HepG2 (cell line): ENCODE data around the gene MYO15A. TPM values are rescaled to one million over a fixed set of nuclear protein-coding genes. Genes with fewer than 3 reads are reported as not detected.

Source experiments
- ATAC-seq: fragments of 200-7000 bp; cut with Tn5 transposase; 3 replicates; pipeline ENCODE4 v1.9.1; 2020; ENCODE audit warnings: mild to moderate bottlenecking, moderate library complexity
- BruUV-seq: library from RNA; stranded (reverse); fragments of 400-500 nt; replicated peaks from 2 replicates; lab custom pipeline; 2021; lab: Mats Ljungman, UMichigan
- CTCF ChIA-PET: fragments of 300-600 bp; formaldehyde crosslinking; extraction: SDS; loops from one replicate; lab custom pipeline; 2021; ENCODE audit warnings: low total read pairs, inconsistent platforms, low intra/inter-chr PET ratio; lab: Yijun Ruan, JAX
- POLR2A ChIA-PET: fragments of 350-600 bp; sonication (Branson Sonifier 250); formaldehyde crosslinking; loops from one replicate; lab custom pipeline; 2020; ENCODE audit warnings: antibody characterized with exemption, inconsistent platforms; lab: Yijun Ruan, JAX
- DNase-seq: peaks from one replicate; pipeline ENCODE4 v3.0.0-alpha.2; 2015; ENCODE audit warnings: low spot score
- FAIRE-seq: peaks from 3 replicates; lab custom pipeline; 2011; peaks lifted over from hg19 to GRCh38; lab: Jason Lieb, UNC
- H2AFZ ChIP-seq: one replicate; pipeline ENCODE4 v1.6.1; 2011; ENCODE audit warnings: low read length, inconsistent platforms
- H3K27ac ChIP-seq: fragments of 300-600 bp; 3 replicates; pipeline ENCODE4 v1.8.0; 2011; ENCODE audit warnings: mixed run types, mild to moderate bottlenecking, mixed read lengths, low read length, inconsistent platforms; ENCODE audit not compliant: insufficient read depth; ENCODE audit errors: extremely low read length
- H3K27me3 ChIP-seq, 2 experiments: fragments of 200-600 bp in 1 of 2; 2 replicates in 1 of 2; 3 replicates in 1 of 2; pipeline versions ENCODE4 v1.6.0 to v1.8.0; 2011; ENCODE audit warnings: low read length in 2 of 2, mild to moderate bottlenecking in 2 of 2, moderate library complexity in 2 of 2, inconsistent platforms in 1 of 2; ENCODE audit not compliant: insufficient read depth in 2 of 2, control insufficient read depth in 1 of 2
- H3K36me3 ChIP-seq, 2 experiments: fragments of 200-600 bp in 1 of 2; replicated peaks in 1 of 2; 2 replicates in 1 of 2; 3 replicates in 1 of 2; pipeline versions ENCODE4 v1.5.1 to v1.8.0; 2011; ENCODE audit warnings: low read length in 2 of 2, inconsistent platforms in 1 of 2; ENCODE audit not compliant: insufficient read depth in 2 of 2, control insufficient read depth in 1 of 2
- H3K4me1 ChIP-seq: 2 replicates; pipeline ENCODE4 v1.5.1; 2012; ENCODE audit warnings: low read length, inconsistent platforms; ENCODE audit not compliant: insufficient read depth
- H3K4me2 ChIP-seq: 2 replicates; pipeline ENCODE4 v1.6.0; 2011; ENCODE audit warnings: low read depth, low read length, inconsistent platforms
- H3K4me3 ChIP-seq, 3 experiments: fragments of 200-600 bp in 1 of 3; sonication (generic), shearing (Covaris generic) in 1 of 3; replicated peaks in 1 of 3; 2 replicates each; pipeline ENCODE4 v1.5.1; 2011 to 2016; ENCODE audit warnings: low read length in 3 of 3, inconsistent platforms in 2 of 3, low read depth in 2 of 3, mild to moderate bottlenecking in 2 of 3, control low read depth in 1 of 3, mixed read lengths in 1 of 3; ENCODE audit not compliant: insufficient read depth in 1 of 3
- H3K79me2 ChIP-seq: one replicate; pipeline ENCODE4 v1.6.1; 2011; ENCODE audit warnings: low read length, inconsistent platforms; ENCODE audit not compliant: insufficient read depth
- H3K9ac ChIP-seq: 2 replicates; pipeline ENCODE4 v1.6.0; 2011; ENCODE audit warnings: mild to moderate bottlenecking, low read depth, low read length, inconsistent platforms; ENCODE audit not compliant: insufficient read depth
- H3K9me3 ChIP-seq: 2 replicates; pipeline ENCODE4 v1.5.1; 2012; ENCODE audit warnings: mild to moderate bottlenecking, low read length
- H4K20me1 ChIP-seq: 2 replicates; pipeline ENCODE4 v1.6.0; 2011; ENCODE audit warnings: inconsistent platforms, mild to moderate bottlenecking, low read length, moderate library complexity; ENCODE audit not compliant: insufficient read depth
- HDAC1 ChIP-seq: sonication (generic); formaldehyde crosslinking; IDR thresholded peaks from 2 replicates; pipeline ENCODE4 v1.5.1; 2020; ENCODE audit warnings: mild to moderate bottlenecking, missing genetic modification reagents
- HNF4A ChIP-seq: sonication (generic); formaldehyde crosslinking; IDR thresholded peaks from 2 replicates; pipeline ENCODE4 v1.4.0; 2020; ENCODE audit warnings: missing genetic modification reagents
- JUND ChIP-seq: sonication (generic); formaldehyde crosslinking; IDR thresholded peaks from 2 replicates; pipeline ENCODE4 v1.8.0; 2022; ENCODE audit warnings: mild to moderate bottlenecking, missing genetic modification reagents
- NFRKB ChIP-seq: fragments of 450-650 bp; IDR thresholded peaks from 2 replicates; pipeline ENCODE4 v1.6.1; 2017
- NFYB ChIP-seq: sonication (generic); formaldehyde crosslinking; IDR thresholded peaks from 2 replicates; pipeline ENCODE4 v1.4.0; 2020; ENCODE audit warnings: missing genetic modification reagents
- NR2F2 ChIP-seq: IDR thresholded peaks from 2 replicates; pipeline ENCODE4 v1.6.1; 2012; ENCODE audit warnings: low read depth, inconsistent platforms, borderline replicate concordance
- NR2F6 ChIP-seq, 2 experiments: IDR thresholded peaks; 2 replicates each; pipeline ENCODE4 v1.6.1; 2016; ENCODE audit warnings: antibody characterized with exemption in 1 of 2, mild to moderate bottlenecking in 1 of 2
- PPARG ChIP-seq: conservative IDR thresholded peaks from 2 replicates; pipeline ENCODE4 v1.6.1; 2016; ENCODE audit warnings: missing biosample characterization, missing genetic modification reagents
- U2AF2 ChIP-seq: fragments of 200-400 bp; formaldehyde crosslinking; IDR thresholded peaks from 2 replicates; pipeline ENCODE4 v1.6.1; 2017; ENCODE audit warnings: low read depth, mild to moderate bottlenecking, low read length
- ZFP82 ChIP-seq: sonication (generic); formaldehyde crosslinking; IDR thresholded peaks from 2 replicates; pipeline ENCODE4 v1.5.1; 2020; ENCODE audit warnings: mild to moderate bottlenecking, missing genetic modification reagents, borderline replicate concordance
- ZNF567 ChIP-seq: sonication (generic); formaldehyde crosslinking; IDR thresholded peaks from 2 replicates; pipeline ENCODE4 v1.8.1; 2023; ENCODE audit warnings: mild to moderate bottlenecking, missing genetic modification reagents, borderline replicate concordance
- WGBS: methylation state at CpG from one replicate; pipeline ENCODE4 v1.1.6; 2017; ENCODE audit warnings: low lambda C conversion rate; 5-methylcytosine and 5-hydroxymethylcytosine counted together
- in situ Hi-C: cut with HindIII; loops from 2 replicates; pipeline ENCODE4 v1.10.0; 2017; ENCODE audit warnings: low pct_unique_long_range_greater_than_20kb; ENCODE audit not compliant: extremely low pct_ligation_motif_present
- intact Hi-C: fragments of 100-400 bp; cut with micrococcal nuclease; formaldehyde crosslinking; loops from one replicate; pipeline ENCODE4 v1.10.0; 2022; ENCODE audit not compliant: unreplicated experiment
- polyA plus RNA-seq, 8 experiments: library from polyadenylated mRNA; depleted of rRNA in 3 of 8; stranded (reverse) in 7 of 8; unstranded in 1 of 8; fragments of >200 nt; fragmentation: Illumina TruSeq in 4 of 8; extraction: Trizol in 4 of 8; gene quantifications; 2 replicates each; pipeline versions ENCODE4 v1.2.1 to v1.2.3, GENCODE V29; 2011 to 2016; ENCODE audit warnings: low read depth in 4 of 8, missing spikeins in 1 of 8, mixed read lengths in 1 of 8; ENCODE audit not compliant: insufficient read depth in 1 of 8
- total RNA-seq, 5 experiments: library from RNA; depleted of rRNA; stranded (reverse); fragments of >200 nt; fragmentation: Illumina TruSeq; extraction: Trizol; gene quantifications; 2 replicates each; pipeline ENCODE4 v1.2.3, GENCODE V29; 2016; ENCODE audit warnings: low read depth in 1 of 5
- TF ChIP-seq, protein P1 (sequence below): sonication (generic); formaldehyde crosslinking; IDR thresholded peaks from 2 replicates; pipeline ENCODE4 v1.4.0; 2020; ENCODE audit warnings: missing genetic modification reagents

Gene MYO15A
- total and polyA plus RNA-seq, 2 of the 13 experiments (the other 11 are each of a cell fraction or from before 2014, with no cell fraction given): 0.07 to 0.20 TPM

DNA sequence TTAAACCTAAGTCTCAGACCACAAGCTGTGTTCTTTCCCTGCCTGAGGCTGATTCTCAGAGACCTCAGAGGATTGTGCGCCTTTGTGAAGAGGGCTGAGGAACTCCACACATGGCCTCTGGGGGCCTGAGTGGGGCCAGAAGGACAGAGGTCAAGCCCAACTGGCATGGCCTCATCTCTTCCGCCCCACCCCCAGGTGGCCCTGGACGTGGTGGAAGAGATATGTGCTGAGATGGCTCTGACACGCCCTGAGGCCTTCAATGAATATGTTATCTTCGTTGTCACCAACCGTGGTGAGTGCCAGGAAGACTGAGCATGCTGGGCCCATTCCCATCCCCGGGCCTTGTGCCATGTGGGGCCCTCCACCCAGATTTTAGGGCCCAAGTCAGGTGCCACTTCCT lies 55.0 kb downstream of the MYO15A start:
- FAIRE-seq: no peak

More for the DNA sequence above, 55.0 kb downstream of the MYO15A start:
- no peaks in the 10 kb centered on the region for H4K20me1 ChIP-seq
- no peak overlapping the region for H3K9ac ChIP-seq
- ATAC-seq: peak; percentile 44
- H2AFZ ChIP-seq: no peak overlapping the region
- CTCF ChIA-PET: no interaction called here
- no TSS peak for BruUV-seq
- H3K4me1 ChIP-seq: peaks cover 26% of the 10 kb centered on the region
- H3K27ac ChIP-seq: no peak overlapping the region
- in situ Hi-C loops (no loop called here), intact Hi-C loops (no loop called here)
- no peaks in the 10 kb centered on the region for H3K36me3 ChIP-seq
- peak overlapping the region; percentile 39; the same call in 1 of the 2 replicates for H3K4me2 ChIP-seq
- H3K27me3 ChIP-seq: peaks cover 2 to 6% of the 10 kb centered on the region in 2 experiments; a peak in 2 of 5 replicates
- H3K4me3 ChIP-seq: no peak overlapping the region
- H3K9me3 ChIP-seq: peaks cover 9% of the 10 kb centered on the region
- H3K79me2 ChIP-seq: no peaks in the 10 kb centered on the region
- POLR2A ChIA-PET: no interaction called here
- DNase-seq: no peak
- TF ChIP-seq ZFP82: no peak
- TF ChIP-seq NFYB: no peak
- TF ChIP-seq NR2F6 (IDR thresholded peaks at IDR 0.05): peak; percentile 38; the same call in 1 of the 2 replicates
- TF ChIP-seq NR2F6 (CRISPR knock-in tag; IDR thresholded peaks at IDR 0.05): 0 out of 2 replicates have a peak, but pooled peaks have one; percentile 46
- TF ChIP-seq U2AF2: no peak
- TF ChIP-seq ZNF567 (CRISPR knock-in tag): no peak
- TF ChIP-seq JUND (CRISPR knock-in tag): no peak
- TF ChIP-seq NFRKB: no peak
- TF ChIP-seq PPARG (CRISPR knock-in tag): 0 out of 2 replicates have a peak, but pooled peaks have one; percentile 19
- TF ChIP-seq HDAC1 (CRISPR knock-in tag): 0 out of 2 replicates have a peak, but pooled peaks have one; percentile 19
- TF ChIP-seq, protein P1, sequence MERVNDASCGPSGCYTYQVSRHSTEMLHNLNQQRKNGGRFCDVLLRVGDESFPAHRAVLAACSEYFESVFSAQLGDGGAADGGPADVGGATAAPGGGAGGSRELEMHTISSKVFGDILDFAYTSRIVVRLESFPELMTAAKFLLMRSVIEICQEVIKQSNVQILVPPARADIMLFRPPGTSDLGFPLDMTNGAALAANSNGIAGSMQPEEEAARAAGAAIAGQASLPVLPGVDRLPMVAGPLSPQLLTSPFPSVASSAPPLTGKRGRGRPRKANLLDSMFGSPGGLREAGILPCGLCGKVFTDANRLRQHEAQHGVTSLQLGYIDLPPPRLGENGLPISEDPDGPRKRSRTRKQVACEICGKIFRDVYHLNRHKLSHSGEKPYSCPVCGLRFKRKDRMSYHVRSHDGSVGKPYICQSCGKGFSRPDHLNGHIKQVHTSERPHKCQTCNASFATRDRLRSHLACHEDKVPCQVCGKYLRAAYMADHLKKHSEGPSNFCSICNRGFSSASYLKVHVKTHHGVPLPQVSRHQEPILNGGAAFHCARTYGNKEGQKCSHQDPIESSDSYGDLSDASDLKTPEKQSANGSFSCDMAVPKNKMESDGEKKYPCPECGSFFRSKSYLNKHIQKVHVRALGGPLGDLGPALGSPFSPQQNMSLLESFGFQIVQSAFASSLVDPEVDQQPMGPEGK (CRISPR knock-in tag): 0 out of 2 replicates have a peak, but pooled peaks have one; percentile 33
- 0 out of 2 replicates have a peak, but pooled peaks have one; percentile 34 for TF ChIP-seq NR2F2
- TF ChIP-seq HNF4A (CRISPR knock-in tag): no peak
- TF ChIP-seq, all 625 proteins: peak for 5
- 12% methylated on average over 7 of the region's 7 CpGs for WGBS
